ENCODE results near the gene PARD3B. TPM values are rescaled to one million over a fixed set of nuclear protein-coding genes. Genes with fewer than 3 reads are reported as not detected.

PARD3B gene
- total RNA-seq, 1 experiment from 2014 or later = 6.4 TPM

GRCh38 chr2:205579335-205579734 is 1034.1 kb downstream of the PARD3B start:
- H3K4me2 ChIP-seq (ENCODE audit: insufficient read depth, insufficient read length, low read length) = no peak overlapping the region
- no peak overlapping the region for H2BK120ac ChIP-seq (ENCODE audit: low read depth, low read length, poor library complexity, severe bottlenecking)
- H3K79me1 ChIP-seq (ENCODE audit: insufficient read depth, low read depth, low read length, poor library complexity, severe bottlenecking) = no peaks in the 10 kb centered on the region
- H3K18ac ChIP-seq (ENCODE audit: insufficient read length, low read depth, low read length) = no peak overlapping the region
- no peaks in the 10 kb centered on the region for H3K79me2 ChIP-seq (ENCODE audit: insufficient read depth, low read length)
- H2AK5ac ChIP-seq (ENCODE audit: insufficient read length, low read length) = no peak overlapping the region
- H3K9ac ChIP-seq (ENCODE audit: extremely low read depth, insufficient read length, low read length) = no peak overlapping the region
- H4K91ac ChIP-seq (ENCODE audit: insufficient read length, low read depth, low read length) = no peak overlapping the region
- Mint-ChIP-seq H3K36me3 (ENCODE audit: insufficient read depth in 1 of 3, low read depth in 3 of 3) (peaks cover 7 to 21% (median 21%) of the 10 kb centered on the region in 3 experiments), H3K9me3 (peaks cover 4 to 17% of the 10 kb centered on the region in 2 experiments), H3K4me1 (no peaks in the 10 kb centered on the region), H3K27me3 (ENCODE audit: low read depth) (no peaks in the 10 kb centered on the region), H3K4me3 (no peak overlapping the region), H3K27ac (no peak overlapping the region)
- no peak overlapping the region for H3K14ac ChIP-seq (ENCODE audit: insufficient read depth, low read length)
- H3K23me2 ChIP-seq (ENCODE audit: insufficient read length, low read depth, low read length, poor library complexity, severe bottlenecking) = no peaks in the 10 kb centered on the region
- WGBS (ENCODE audit: extremely low coverage, insufficient read length, low lambda C conversion rate) = no CpG with 5 or more reads among the region's 7 CpGs
- H3K56ac ChIP-seq (ENCODE audit: insufficient read length, low read depth, low read length) = no peak overlapping the region
- no peak for TF ChIP-seq CTCF (conservative IDR thresholded peaks at IDR 0.05)
- DNase-seq = no peak
- no peak overlapping the region for H2BK5ac ChIP-seq (ENCODE audit: insufficient read length, low read length)
- H3K9me3 ChIP-seq (ENCODE audit: control insufficient read depth, low read depth, low read length) = no peaks in the 10 kb centered on the region
- H2BK12ac ChIP-seq (ENCODE audit: insufficient read length, low read depth, low read length) = no peak overlapping the region
- no peaks in the 10 kb centered on the region for H4K20me1 ChIP-seq (ENCODE audit: control insufficient read depth, insufficient read depth, insufficient read length)
- no peak overlapping the region for H2BK20ac ChIP-seq (ENCODE audit: low read depth, low read length, poor library complexity, severe bottlenecking)
- no peak overlapping the region for H3T11ph ChIP-seq (ENCODE audit: low read length)
- no peak overlapping the region for H2BK15ac ChIP-seq (ENCODE audit: low read depth, low read length)
- H3K4me1 ChIP-seq (ENCODE audit: insufficient read depth, low read length) = no peaks in the 10 kb centered on the region
- no peaks in the 10 kb centered on the region for H3K27me3 ChIP-seq (ENCODE audit: insufficient read depth, low read length)
- no peak overlapping the region for H4K8ac ChIP-seq (replicated peaks; ENCODE audit: insufficient read length, low read depth, low read length)
- no peak overlapping the region for H3K4ac ChIP-seq (ENCODE audit: low read depth, low read length)
- H2AFZ ChIP-seq (ENCODE audit: low read length) = no peak overlapping the region
- H3K27ac ChIP-seq (ENCODE audit: insufficient read length, low read depth, low read length) = no peak overlapping the region
- H4K5ac ChIP-seq (ENCODE audit: insufficient read length, low read depth, low read length) = no peak overlapping the region
- no peak overlapping the region for H3K23ac ChIP-seq (ENCODE audit: insufficient read length, low read depth, low read length)

Data from H9 (cell line).